Measurements from ENCODE around the gene AMBP.

DNA sequence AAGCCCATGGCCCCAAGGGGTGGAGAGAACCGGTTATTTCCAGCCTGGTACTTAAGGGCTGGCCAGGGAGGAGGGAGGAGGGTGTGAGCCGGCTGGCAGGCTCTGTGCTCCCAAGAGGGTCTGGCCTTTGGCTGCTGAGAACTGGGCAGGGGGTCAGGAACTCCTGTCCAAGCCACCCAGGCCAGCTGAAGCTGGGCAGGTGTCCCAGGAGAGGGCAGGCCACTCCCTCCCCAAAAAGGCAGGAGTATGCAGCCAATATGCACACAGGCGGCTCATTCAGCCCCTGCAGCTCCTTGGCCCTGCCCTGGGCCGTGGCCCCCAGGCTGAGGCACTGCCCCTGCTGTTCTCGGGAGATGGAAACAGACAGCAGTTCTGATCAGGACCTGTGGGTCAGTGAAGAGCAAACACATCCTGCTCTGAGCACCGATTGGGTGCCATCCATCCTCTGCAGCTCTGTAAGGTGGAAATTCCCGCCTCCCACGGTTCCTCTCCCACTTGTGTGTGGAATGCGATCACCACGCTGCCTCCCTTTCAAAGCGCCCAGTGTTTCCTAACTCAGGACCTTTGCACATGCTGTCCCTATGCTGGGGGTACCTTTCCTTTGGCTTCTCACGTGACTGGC lies 38.1 kb upstream of the AMBP start:
- TF ChIP-seq, protein P1, sequence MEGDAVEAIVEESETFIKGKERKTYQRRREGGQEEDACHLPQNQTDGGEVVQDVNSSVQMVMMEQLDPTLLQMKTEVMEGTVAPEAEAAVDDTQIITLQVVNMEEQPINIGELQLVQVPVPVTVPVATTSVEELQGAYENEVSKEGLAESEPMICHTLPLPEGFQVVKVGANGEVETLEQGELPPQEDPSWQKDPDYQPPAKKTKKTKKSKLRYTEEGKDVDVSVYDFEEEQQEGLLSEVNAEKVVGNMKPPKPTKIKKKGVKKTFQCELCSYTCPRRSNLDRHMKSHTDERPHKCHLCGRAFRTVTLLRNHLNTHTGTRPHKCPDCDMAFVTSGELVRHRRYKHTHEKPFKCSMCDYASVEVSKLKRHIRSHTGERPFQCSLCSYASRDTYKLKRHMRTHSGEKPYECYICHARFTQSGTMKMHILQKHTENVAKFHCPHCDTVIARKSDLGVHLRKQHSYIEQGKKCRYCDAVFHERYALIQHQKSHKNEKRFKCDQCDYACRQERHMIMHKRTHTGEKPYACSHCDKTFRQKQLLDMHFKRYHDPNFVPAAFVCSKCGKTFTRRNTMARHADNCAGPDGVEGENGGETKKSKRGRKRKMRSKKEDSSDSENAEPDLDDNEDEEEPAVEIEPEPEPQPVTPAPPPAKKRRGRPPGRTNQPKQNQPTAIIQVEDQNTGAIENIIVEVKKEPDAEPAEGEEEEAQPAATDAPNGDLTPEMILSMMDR (IDR thresholded peaks at IDR 0.05; ENCODE audit: low read depth, low read length, poor library complexity, severe bottlenecking) = no peak
- no peak for TF ChIP-seq EZH2phosphoT487 (IDR thresholded peaks at IDR 0.05; ENCODE audit: borderline replicate concordance, low read length)

Data from DOHH2 (cell line).